Measurements from ENCODE around the gene TBC1D7.

TBC1D7 gene

DNA sequence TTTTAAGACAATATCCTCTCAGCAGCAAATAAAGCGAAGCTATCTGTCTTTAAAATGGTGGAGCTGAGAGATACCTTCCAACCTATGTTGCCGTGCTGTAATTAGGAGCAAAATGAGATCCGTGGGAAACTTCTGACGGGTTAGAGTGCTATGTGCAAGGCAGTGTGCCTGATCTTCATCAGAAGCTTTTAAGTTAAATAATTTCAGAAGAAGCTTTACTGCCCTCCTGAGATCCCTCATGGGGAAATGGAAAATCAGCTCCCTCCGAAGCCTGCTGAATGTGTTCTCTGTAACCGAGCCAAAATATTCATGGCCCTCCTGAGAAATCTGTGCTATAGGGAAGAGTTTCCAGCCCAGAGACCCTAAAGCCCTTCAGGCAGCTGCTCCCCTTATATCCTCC lies 43.7 kb upstream of the TBC1D7 start:
- no peak for TF ChIP-seq ZFX (IDR thresholded peaks at IDR 0.05; ENCODE audit: borderline replicate concordance)
- TF ChIP-seq, protein P1, sequence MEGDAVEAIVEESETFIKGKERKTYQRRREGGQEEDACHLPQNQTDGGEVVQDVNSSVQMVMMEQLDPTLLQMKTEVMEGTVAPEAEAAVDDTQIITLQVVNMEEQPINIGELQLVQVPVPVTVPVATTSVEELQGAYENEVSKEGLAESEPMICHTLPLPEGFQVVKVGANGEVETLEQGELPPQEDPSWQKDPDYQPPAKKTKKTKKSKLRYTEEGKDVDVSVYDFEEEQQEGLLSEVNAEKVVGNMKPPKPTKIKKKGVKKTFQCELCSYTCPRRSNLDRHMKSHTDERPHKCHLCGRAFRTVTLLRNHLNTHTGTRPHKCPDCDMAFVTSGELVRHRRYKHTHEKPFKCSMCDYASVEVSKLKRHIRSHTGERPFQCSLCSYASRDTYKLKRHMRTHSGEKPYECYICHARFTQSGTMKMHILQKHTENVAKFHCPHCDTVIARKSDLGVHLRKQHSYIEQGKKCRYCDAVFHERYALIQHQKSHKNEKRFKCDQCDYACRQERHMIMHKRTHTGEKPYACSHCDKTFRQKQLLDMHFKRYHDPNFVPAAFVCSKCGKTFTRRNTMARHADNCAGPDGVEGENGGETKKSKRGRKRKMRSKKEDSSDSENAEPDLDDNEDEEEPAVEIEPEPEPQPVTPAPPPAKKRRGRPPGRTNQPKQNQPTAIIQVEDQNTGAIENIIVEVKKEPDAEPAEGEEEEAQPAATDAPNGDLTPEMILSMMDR (IDR thresholded peaks at IDR 0.05) = no peak
- no peak overlapping the region for H3K27ac ChIP-seq

DNA sequence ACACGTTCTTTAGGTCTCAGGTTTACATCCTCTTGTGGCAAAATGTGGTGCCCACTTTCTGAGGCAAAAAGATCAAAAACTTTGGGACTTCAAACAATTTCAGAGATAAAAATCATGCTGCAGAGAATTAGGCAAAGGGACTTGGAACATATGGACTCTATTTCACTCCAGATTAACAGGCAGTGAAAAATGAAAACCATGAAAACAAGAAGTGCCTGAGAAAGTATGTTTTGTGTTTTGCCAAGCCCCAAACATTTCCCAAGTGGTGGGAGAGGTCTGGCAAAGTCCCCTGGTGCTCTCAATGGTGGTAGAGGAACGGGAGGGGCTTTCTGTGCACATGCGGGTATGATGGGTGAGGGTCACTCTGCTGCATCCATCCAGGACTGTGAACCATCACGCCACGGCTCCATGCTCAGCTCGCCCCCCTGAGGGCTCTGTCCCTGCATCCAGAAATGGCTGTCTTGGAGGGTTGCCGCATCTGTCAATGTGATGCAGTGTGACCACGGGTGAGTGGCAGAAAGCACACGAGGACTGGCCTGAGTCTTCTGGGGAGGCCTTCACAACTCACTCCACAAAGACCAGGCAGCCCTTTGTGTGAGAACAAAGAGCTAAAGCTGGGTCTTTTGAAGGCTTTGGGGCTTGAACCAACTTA lies 43.2 kb upstream of the TBC1D7 start:
- TF ChIP-seq, protein P1 (IDR thresholded peaks at IDR 0.05) = no peak
- no peak for TF ChIP-seq ZFX (IDR thresholded peaks at IDR 0.05; ENCODE audit: borderline replicate concordance)
- no peak overlapping the region for H3K27ac ChIP-seq

DNA sequence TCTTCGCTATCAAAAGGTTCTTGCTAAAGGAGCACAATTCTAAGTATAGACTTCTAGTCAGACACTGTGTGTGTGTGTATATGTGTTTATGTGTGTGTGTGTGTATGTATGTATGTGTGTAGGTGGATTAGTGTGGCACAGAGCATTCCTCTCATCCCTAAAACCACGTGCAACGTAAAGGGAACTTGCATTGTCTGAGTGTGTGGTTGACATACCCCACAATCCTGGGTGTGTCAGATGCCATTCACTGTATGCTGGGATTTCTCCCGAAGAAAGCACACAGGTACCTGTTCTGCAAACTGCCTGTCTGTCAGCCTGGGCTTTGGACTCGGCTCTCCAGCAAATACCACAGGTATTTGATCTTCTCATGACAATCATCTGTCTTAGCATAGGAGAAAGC lies 42.3 kb upstream of the TBC1D7 start:
- no peak for TF ChIP-seq ZFX (IDR thresholded peaks at IDR 0.05; ENCODE audit: borderline replicate concordance)
- TF ChIP-seq, protein P1 (IDR thresholded peaks at IDR 0.05) = no peak
- no peak overlapping the region for H3K27ac ChIP-seq

DNA sequence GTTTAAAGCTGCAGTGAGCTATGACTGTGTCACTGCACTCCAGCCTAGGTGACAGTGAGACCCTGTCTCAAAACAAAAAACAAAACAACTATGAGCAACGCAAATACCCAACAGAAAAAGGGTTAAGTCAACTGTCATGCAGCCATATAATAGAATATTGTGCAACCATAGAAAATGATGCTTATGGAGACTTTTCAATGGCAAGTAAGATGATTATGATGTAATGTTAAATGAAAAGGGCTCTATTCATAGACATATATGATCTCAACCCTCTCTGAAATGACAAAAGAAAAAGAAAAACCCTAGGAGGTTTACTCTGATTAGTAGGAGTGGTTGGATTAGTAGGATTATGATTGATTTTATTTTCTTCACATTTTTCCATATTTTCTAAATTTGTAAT lies 41.3 kb upstream of the TBC1D7 start:
- H3K27ac ChIP-seq = no peak overlapping the region
- TF ChIP-seq ZFX (IDR thresholded peaks at IDR 0.05; ENCODE audit: borderline replicate concordance) = no peak
- TF ChIP-seq, protein P1 (IDR thresholded peaks at IDR 0.05) = no peak

DNA sequence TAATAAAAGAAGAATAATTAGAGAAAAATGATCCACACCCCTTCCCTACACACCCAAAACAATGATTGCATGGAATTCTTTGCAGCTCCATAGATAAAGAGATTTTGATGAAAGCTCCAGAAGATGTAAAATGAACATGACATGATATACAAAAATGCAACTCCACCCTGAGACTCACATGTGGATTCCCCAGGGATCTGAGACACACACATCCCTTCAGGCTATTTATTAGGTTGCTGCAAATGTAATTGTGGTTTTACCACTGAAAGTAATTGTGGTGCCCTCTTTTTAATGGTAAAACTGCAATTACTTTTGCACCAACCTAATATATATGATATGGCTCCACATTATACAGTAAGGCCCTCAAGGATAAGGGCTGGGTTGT lies 40.4 kb upstream of the TBC1D7 start:
- no peak overlapping the region for H3K27ac ChIP-seq
- no peak for TF ChIP-seq ZFX (IDR thresholded peaks at IDR 0.05; ENCODE audit: borderline replicate concordance)
- TF ChIP-seq, protein P1 (IDR thresholded peaks at IDR 0.05) = no peak

DNA sequence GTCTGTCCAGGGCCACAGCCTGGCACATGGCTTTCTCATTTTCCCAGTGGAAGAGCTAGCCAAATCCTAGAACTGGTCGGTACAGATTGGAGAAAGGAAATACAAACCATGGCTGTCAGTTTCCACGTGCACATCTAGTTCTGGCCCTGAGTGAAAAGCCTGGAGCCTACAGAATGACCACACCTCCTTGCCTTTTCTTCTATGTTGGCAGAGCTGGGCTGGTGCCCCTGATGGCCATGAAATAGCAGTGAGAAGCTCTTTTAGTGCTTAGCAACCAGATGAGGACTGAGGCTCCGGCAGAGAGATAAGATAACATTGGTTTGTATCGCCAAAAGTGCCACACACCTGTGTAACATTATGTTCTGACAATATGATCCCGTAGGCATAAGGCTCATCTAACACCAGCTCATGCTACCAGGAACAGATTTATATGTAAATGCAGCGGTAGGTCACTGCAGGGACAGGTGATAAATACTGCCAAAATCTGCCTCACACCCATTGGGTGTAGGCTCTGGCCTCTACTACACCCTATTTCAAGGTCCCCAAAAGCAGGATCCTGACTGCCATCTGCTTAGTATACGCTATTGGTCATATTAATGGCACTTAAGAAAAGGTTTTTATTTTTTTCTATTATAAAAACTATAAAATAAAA lies 39.9 kb upstream of the TBC1D7 start:
- no peak overlapping the region for H3K27ac ChIP-seq
- TF ChIP-seq, protein P1 (IDR thresholded peaks at IDR 0.05) = no peak
- no peak for TF ChIP-seq ZFX (IDR thresholded peaks at IDR 0.05; ENCODE audit: borderline replicate concordance)

DNA sequence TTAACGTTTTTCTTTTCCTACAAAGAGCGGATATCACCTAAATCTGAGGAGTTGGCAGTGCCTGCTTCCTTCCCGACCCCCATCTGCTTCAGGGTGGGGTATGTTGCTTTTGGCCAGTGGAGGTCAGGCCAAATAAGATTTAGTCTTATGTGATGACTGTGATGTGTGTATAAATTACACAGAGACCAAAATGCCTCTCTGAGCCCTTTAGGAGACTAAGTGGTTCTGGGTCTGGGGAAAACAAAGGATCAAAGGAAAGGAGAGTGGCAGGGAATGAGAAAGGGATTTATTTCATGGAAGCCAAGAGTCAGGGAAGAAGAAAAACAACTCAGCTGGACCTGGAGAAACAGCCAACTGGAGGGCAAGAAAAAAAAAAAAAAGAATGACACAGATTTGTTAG lies 39.1 kb upstream of the TBC1D7 start:
- TF ChIP-seq, protein P1 (IDR thresholded peaks at IDR 0.05) = no peak
- TF ChIP-seq ZFX (IDR thresholded peaks at IDR 0.05; ENCODE audit: borderline replicate concordance) = no peak
- no peak overlapping the region for H3K27ac ChIP-seq
